GM21515 (cell line): ENCODE results near the gene TSPEAR.

Experiments
- ATAC-seq: cut with Tn5 transposase; IDR thresholded peaks from one replicate; pipeline ENCODE4 v1.9.1; 2021; ENCODE audit not compliant: unreplicated experiment

The TSPEAR gene

GRCh38 chr21:44711327-44712202, at the start of gene TSPEAR:
TSPEAR (minus strand) TSS chr21:44711572; CDS start chr21:44711514, 58 bp downstream.
- ATAC-seq = no peak

- no peak for ATAC-seq
These were observed 49.0 kb upstream of the TSPEAR start for GRCh38 chr21:44760376-44760775.

- ATAC-seq = no peak
These were observed 48.4 kb upstream of the TSPEAR start for GRCh38 chr21:44759628-44760285.

- ATAC-seq = no peak
These were observed 47.6 kb upstream of the TSPEAR start for GRCh38 chr21:44758781-44759627.

- ATAC-seq = no peak
These were observed 46.8 kb upstream of the TSPEAR start for GRCh38 chr21:44758141-44758561.

GRCh38 chr21:44757731-44758130, 46.4 kb upstream of the TSPEAR start:
- ATAC-seq = no peak

GRCh38 chr21:44756423-44757185, 45.2 kb upstream of the TSPEAR start:
- no peak for ATAC-seq

- ATAC-seq = no peak
These were observed 43.9 kb upstream of the TSPEAR start for GRCh38 chr21:44755227-44755626.

- ATAC-seq = no peak
These were observed 42.0 kb upstream of the TSPEAR start for GRCh38 chr21:44753357-44753756.

- no peak for ATAC-seq
These were observed 41.4 kb upstream of the TSPEAR start for GRCh38 chr21:44752671-44753235.

- no peak for ATAC-seq
These were observed 40.6 kb upstream of the TSPEAR start for GRCh38 chr21:44751799-44752636.

GRCh38 chr21:44751186-44751798, 39.9 kb upstream of the TSPEAR start:
- ATAC-seq = no peak

- ATAC-seq = no peak
These were observed 39.3 kb upstream of the TSPEAR start for GRCh38 chr21:44750675-44751025.

GRCh38 chr21:44749759-44750674, 38.6 kb upstream of the TSPEAR start:
- ATAC-seq = no peak

GRCh38 chr21:44749116-44749758, 37.9 kb upstream of the TSPEAR start:
- no peak for ATAC-seq

- no peak for ATAC-seq
These were observed 37.2 kb upstream of the TSPEAR start for GRCh38 chr21:44748621-44749020.

GRCh38 chr21:44742418-44743153, 31.2 kb upstream of the TSPEAR start:
- ATAC-seq = no peak
